GM18507 (cell line): ENCODE data around the gene LRCH3.
"Not testable (repeated sequence)": the region's sequence is repeated elsewhere in the genome, so short reads cannot be mapped to it uniquely, and the experiment has no call there.

Source experiments
- DNase-seq: peaks from one replicate; pipeline ENCODE4 v3.0.0; 2011; ENCODE audit warnings: low read depth; ENCODE audit not compliant: insufficient read length; ENCODE audit errors: extremely low spot score
- FAIRE-seq: peaks from 2 replicates; lab custom pipeline; 2011; peaks lifted over from hg19 to GRCh38; lab: Jason Lieb, UNC

The LRCH3 gene

GRCh38 chr3:197880491-197881269 is 89.6 kb downstream of the LRCH3 start:
- no peak for FAIRE-seq

GRCh38 chr3:197881270-197881969 is 90.4 kb downstream of the LRCH3 start:
- DNase-seq (no peak), FAIRE-seq (no peak)

More at GRCh38 chr3:197880491-197881269, 89.6 kb downstream of the LRCH3 start:
- DNase-seq = no peak

GRCh38 chr3:197881970-197882338 is 90.9 kb downstream of the LRCH3 start:
- FAIRE-seq = no peak
- no peak for DNase-seq

- FAIRE-seq = no peak
- DNase-seq = no peak
Observed at GRCh38 chr3:197882586-197882985, 91.5 kb downstream of the LRCH3 start.

GRCh38 chr3:197883541-197883940 is 92.5 kb downstream of the LRCH3 start:
- no peak for FAIRE-seq
- no peak for DNase-seq

- DNase-seq, FAIRE-seq: not testable (repeated sequence)
Observed at GRCh38 chr3:197884330-197884729, 93.3 kb downstream of the LRCH3 start.

GRCh38 chr3:197886052-197886451 is 95.0 kb downstream of the LRCH3 start:
- not testable (repeated sequence) for FAIRE-seq

GRCh38 chr3:197887430-197888053 is 96.5 kb downstream of the LRCH3 start:
- not testable (repeated sequence) for DNase-seq, FAIRE-seq

More at GRCh38 chr3:197886052-197886451, 95.0 kb downstream of the LRCH3 start:
- not testable (repeated sequence) for DNase-seq

- DNase-seq (no peak), FAIRE-seq (no peak)
Observed at GRCh38 chr3:197888511-197888910, 97.5 kb downstream of the LRCH3 start.

- no peak for FAIRE-seq
Observed at GRCh38 chr3:197889204-197889930, 98.3 kb downstream of the LRCH3 start.

GRCh38 chr3:197890693-197891092 is 99.6 kb downstream of the LRCH3 start:
- DNase-seq = no peak
- FAIRE-seq = no peak

More at GRCh38 chr3:197889204-197889930, 98.3 kb downstream of the LRCH3 start:
- DNase-seq = no peak

GRCh38 chr3:197892162-197892561 is 101.1 kb downstream of the LRCH3 start:
- FAIRE-seq = no peak
- no peak for DNase-seq

GRCh38 chr3:197896421-197896820 is 105.4 kb downstream of the LRCH3 start:
- DNase-seq (no peak), FAIRE-seq (no peak)

- no peak for DNase-seq
- FAIRE-seq = no peak
Observed at GRCh38 chr3:197899833-197900478, 108.9 kb downstream of the LRCH3 start.

- DNase-seq (no peak), FAIRE-seq (no peak)
Observed at GRCh38 chr3:197901626-197902025, 110.6 kb downstream of the LRCH3 start.

GRCh38 chr3:197906023-197906849 is 115.2 kb downstream of the LRCH3 start:
- DNase-seq (peak; percentile 59), FAIRE-seq (peak; percentile 87)

- FAIRE-seq (no peak), DNase-seq (no peak)
Observed at GRCh38 chr3:197906850-197907187, 115.8 kb downstream of the LRCH3 start.

GRCh38 chr3:197907196-197907595 is 116.1 kb downstream of the LRCH3 start:
- FAIRE-seq = no peak
- no peak for DNase-seq
